HG02763 (cell line): ENCODE measurements around the gene AHNAK2.

Source experiments
- ATAC-seq: cut with Tn5 transposase; IDR thresholded peaks from one replicate; pipeline ENCODE4 v1.9.1; 2021; ENCODE audit warnings: mild to moderate bottlenecking, moderate library complexity; ENCODE audit not compliant: unreplicated experiment

Gene AHNAK2

DNA sequence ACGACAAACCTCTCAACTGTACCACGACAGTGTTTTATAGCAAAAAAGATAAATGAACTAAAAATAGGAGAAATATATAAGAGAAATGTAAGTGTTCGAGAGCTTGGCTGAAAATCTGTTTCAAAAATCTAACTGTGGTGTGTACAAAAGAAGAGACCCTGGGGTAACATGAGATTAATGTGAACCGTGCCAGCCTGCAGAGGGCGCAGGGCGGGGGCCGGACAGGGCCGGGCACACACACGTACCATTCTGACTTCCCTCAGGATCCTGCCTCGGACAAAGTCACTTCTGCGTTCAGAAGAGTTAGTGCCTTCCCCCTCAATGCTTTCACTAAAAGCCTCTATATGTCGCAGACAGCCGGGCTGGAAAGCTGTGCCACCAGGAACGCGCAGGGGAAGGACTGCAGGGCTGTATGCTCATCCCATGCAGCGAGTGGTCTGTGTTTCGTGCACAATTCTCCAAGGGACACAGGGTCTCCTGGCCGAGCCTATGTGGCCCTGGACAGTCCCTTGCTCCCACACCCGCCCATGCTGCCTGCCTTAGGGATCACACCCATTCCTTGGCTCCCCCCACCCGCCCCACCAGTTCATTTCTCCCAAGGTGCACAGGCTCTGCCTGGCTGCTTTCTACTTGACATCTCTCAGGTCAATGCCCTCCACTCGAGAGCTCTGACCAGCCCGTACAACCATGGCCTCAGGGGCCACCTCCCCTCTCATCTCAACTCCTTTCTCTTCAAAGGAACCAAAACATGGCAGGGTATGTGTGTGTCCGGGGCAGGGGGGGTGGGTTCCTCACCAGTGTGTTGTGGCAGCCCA lies 34.2 kb upstream of the AHNAK2 start:
- ATAC-seq: no peak

DNA sequence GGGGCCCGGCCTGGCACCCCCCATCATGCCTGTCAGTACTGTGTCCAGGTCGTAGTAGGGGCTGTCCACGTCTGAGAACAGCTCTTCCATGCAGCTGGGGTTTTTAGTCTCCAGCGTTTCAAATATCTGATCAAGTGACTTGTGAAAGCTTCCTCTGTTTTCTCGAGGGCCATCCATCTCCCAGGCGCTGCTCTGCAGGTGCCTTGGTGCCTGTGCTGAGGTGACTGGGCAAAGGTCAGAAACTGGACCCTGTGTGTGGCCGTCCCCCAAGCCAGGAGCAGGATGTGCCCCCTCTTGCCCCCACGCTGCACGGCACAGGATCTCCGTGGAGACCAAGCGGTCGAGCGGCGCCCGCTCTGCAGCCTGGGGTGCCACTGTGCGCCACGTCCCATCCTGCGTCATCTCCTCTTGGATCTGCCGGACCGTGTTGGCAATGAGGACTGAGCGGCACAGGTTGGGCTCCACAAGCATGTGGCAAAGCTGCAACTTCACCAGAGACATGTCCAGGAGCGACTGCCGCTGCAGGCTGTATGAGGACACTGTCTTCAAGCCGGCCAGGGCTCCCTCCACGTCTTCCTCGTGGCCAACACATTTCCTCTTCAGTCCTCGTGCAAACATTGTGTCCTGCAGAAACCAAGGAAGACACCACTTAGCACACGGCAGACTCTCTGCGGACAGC lies 33.3 kb upstream of the AHNAK2 start:
- ATAC-seq: no peak

- ATAC-seq: no peak
Measured at GRCh38 chr14:105010891-105011291, 32.7 kb upstream of the AHNAK2 start.

DNA sequence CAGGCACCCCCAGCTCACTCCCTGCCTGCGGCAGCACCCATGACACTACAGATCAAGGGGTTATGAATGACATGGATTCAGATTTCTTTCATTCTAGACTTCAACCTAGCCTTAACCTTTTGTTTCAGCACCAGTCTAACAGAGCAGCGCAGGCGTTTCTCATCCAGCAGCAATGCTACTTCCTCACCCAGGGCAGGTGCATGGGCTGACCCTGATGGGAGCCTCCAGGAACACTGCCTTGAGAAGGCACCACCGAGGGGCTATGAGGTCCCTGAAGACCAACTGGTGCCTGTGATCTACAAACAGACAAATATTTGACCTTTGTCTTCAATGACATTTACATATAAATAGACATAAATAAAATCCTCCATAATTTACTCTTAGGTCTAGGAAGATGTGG lies 31.9 kb upstream of the AHNAK2 start:
- ATAC-seq: no peak

GRCh38 chr14:105007593-105008264 lies 29.6 kb upstream of the AHNAK2 start:
- ATAC-seq: no peak

DNA sequence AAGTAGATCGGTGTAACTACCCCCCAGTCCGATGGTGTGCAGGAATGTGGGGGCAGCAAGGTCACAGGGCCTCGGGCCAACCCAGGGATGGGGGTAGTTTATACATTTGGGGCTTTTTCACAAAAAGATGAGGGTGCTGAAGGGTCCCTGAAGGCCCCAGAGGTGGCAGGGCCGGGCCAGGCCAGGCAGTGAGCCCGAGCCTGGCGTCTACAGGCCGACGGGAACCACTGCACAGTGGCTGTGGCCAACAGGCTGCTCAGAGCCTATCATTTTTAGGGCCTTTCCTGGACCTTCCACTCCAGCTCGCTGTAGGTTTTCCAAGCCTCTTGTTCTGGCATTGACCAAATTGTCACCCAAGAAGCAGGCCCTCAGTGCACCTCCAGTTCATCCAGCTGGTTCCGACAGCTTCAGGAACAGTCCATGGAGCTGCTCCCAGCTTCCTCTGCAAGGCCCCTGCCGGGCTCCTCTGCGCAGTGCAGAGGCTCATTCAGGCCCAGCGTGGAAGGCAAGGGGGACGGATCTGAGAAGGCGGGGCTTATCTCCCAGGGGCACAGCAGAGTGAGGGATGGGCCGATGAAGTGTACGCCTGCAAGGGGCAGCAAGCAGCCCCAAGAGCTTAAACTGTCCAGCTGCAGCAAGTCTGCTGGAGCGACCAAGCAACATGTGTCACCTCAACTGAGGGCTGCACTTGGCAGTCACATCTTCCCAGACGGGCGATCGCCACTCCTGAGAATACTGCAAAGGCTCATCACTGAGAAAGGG lies 28.8 kb upstream of the AHNAK2 start:
- no peak for ATAC-seq

- ATAC-seq: no peak
Measured at GRCh38 chr14:105005929-105006830, 28.0 kb upstream of the AHNAK2 start.

- ATAC-seq: no peak
Measured at GRCh38 chr14:105005329-105005928, 27.3 kb upstream of the AHNAK2 start.

DNA sequence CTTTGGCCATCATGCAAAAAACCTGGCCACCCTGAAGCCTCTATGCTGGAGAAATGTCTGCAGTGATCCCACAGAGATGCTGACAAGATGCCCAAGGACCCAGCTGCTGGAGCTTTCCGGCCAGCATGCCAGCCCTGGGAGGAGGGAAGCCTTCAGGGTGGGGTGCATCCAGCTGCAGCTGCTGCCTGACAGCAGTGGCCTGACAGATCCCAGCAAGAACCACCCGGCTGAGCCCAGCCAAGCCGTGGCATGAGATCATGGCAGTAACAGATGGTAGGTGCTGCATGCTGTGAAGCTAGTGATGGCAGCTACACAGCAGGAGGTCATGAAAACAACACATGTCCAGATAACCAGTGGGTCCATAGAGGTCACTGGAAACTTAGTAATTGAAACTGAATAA lies 21.2 kb upstream of the AHNAK2 start:
- ATAC-seq: no peak

- ATAC-seq: no peak
Measured at GRCh38 chr14:104998801-104999200, 20.6 kb upstream of the AHNAK2 start.

- no peak for ATAC-seq
Measured at GRCh38 chr14:104996483-104996882, 18.3 kb upstream of the AHNAK2 start.

GRCh38 chr14:104996032-104996431 lies 17.9 kb upstream of the AHNAK2 start:
- no peak for ATAC-seq

DNA sequence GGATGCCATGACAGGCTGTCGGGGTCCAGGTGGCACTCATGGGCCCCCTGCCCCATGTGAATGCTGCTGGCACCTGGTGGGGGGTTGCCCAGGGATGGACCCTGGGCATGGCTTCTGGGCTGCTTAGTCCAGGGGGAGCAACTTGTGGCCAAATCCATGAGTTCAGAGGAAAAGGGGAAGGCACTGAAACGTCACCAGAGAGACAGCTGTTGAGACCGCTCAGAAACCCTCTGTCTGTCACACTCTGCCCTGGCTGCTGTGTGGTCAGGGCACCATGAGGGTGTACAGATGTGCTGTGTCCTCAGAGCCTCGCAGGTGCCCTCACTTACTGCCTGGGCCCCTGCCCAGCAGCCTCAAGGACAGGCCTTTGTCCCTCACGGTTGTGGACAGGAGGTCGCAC lies 16.8 kb upstream of the AHNAK2 start:
- ATAC-seq: no peak

DNA sequence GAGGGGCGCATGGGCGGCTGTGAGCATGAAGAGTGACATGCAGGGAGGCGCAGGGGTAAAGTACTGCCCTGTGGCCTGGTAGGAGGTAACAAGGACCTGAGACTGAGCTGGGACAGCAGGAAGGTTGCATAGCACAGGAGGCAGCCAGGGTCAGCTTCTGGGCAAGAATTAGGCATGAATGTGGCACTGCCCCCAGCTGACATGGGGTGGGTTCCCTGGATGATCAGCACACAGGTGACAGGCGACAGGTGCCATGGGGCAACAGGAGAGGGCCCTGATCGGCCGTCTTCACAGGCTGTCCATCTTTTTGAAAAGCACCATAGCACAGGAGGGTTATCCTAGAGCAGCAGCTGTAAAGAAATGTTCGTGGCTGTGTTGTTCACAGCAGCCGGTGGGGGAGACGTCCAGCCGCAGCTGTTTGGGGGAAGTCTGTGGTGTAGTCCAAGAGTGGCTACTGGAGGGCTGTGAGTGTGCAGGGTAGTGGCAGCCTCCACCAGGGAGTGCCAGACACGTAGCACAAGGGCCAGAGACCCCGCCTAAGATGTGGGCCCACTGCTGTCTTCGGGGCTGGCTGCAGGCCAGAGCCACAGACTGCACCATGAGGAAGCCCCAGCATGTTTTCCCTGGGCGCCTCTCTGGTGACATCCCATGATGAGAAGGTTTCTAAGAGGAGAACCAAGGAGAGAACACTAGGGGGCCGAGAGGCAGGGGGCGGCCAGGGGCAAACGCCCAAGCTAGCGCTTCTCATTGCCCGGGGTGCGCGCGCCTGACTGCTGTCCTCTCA lies 15.8 kb upstream of the AHNAK2 start:
- ATAC-seq: no peak

- no peak for ATAC-seq
Measured at GRCh38 chr14:104993306-104993705, 15.1 kb upstream of the AHNAK2 start.

DNA sequence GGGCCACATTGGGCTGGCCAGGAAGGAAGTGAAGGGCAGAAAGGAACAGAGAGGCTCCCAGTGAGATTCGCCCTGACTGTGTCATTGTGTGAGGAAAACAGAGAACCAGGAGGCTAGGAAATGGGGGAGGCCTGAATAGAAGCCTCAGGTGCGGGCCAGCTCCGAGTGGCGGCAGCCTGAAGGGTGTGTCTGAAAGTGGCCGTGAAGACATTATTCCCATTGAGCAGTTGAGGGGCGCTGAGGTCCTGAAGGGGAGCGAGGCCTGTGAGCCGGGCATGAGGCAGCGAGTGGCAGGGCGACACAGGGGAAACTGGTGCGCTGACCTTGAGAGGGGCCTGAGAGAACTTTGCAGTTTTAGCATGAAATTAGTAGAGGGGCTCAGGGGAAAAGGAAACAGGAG lies 14.3 kb upstream of the AHNAK2 start:
- ATAC-seq: no peak

DNA sequence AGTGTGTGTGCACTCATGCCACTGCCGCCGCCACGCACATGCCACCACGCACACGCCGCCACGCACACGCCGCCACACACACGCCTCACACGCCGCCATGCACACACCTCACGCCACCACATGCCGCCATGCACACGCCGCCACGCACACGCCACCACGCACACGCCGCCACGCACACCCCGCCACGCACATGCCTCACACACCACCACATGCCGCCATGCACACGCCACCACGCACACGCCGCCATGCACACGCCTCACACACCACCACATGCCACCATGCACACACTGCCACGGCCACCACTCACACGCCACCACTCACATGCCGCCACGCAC lies 13.7 kb upstream of the AHNAK2 start:
- no peak for ATAC-seq

DNA sequence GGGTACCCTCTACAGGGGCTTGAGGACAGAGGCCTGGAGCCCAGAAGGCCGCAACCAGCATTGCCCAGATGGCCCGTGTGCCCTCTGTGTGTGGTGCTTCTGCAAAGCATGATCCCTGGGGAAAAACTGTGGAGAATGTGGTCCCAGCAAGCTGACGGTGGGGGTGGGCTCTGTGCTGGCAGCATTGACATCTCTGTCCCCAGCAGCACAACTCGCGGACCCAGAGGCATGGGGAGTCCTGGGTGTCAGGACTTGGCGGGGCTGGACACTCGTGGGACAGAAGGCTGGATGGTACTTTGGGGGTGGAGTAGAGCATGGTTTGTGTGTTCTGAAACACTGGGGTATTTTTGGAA lies 11.8 kb upstream of the AHNAK2 start:
- no peak for ATAC-seq

GRCh38 chr14:104989236-104989950 lies 11.2 kb upstream of the AHNAK2 start:
- ATAC-seq: no peak
